HepG2 (cell line): ENCODE results near the gene PDK1. TPM values are rescaled to one million over a fixed set of nuclear protein-coding genes. Genes with fewer than 3 reads are reported as not detected.

ENCODE experiments used
- FOXA1 ChIP-seq, 2 experiments: fragments of 450-650 bp in 1 of 2; sonication (generic) in 1 of 2; formaldehyde crosslinking in 1 of 2; IDR thresholded peaks; 2 replicates each; pipeline versions ENCODE4 v1.4.0 to v1.6.1; 2016 to 2020; ENCODE audit warnings: missing genetic modification reagents in 1 of 2
- FOXC1 ChIP-seq: sonication (generic); formaldehyde crosslinking; IDR thresholded peaks from 2 replicates; pipeline ENCODE4 v1.8.0; 2022; ENCODE audit warnings: mild to moderate bottlenecking, missing genetic modification reagents, borderline replicate concordance
- HNF4A ChIP-seq: sonication (generic); formaldehyde crosslinking; IDR thresholded peaks from 2 replicates; pipeline ENCODE4 v1.4.0; 2020; ENCODE audit warnings: missing genetic modification reagents
- HNF4G ChIP-seq, 2 experiments: sonication (generic) in 1 of 2; formaldehyde crosslinking in 1 of 2; IDR thresholded peaks; 2 replicates each; pipeline versions ENCODE4 v1.4.0 to v1.6.1; 2011 to 2020; ENCODE audit warnings: borderline replicate concordance in 2 of 2, low read depth in 2 of 2, mild to moderate bottlenecking in 2 of 2, low read length in 1 of 2, missing genetic modification reagents in 1 of 2, moderate library complexity in 1 of 2
- MXI1 ChIP-seq: IDR thresholded peaks from 3 replicates; pipeline ENCODE4 v1.6.1; 2012; ENCODE audit warnings: low read depth, low read length, inconsistent platforms, borderline replicate concordance
- NFKBIZ ChIP-seq: IDR thresholded peaks from 2 replicates; pipeline ENCODE4 v1.6.1; 2018; ENCODE audit warnings: missing genetic modification reagents, missing compliant biosample characterization
- NFRKB ChIP-seq: fragments of 450-650 bp; IDR thresholded peaks from 2 replicates; pipeline ENCODE4 v1.6.1; 2017
- REPIN1 ChIP-seq: sonication (generic); formaldehyde crosslinking; IDR thresholded peaks from 2 replicates; pipeline ENCODE4 v1.8.0; 2022; ENCODE audit warnings: missing genetic modification reagents, low read depth, mild to moderate bottlenecking, borderline replicate concordance
- ZFX ChIP-seq: sonication (generic); formaldehyde crosslinking; IDR thresholded peaks from 2 replicates; pipeline ENCODE4 v1.4.0; 2020; ENCODE audit warnings: mild to moderate bottlenecking, low read depth, missing genetic modification reagents, moderate library complexity
- ZNF136 ChIP-seq: sonication (generic); formaldehyde crosslinking; IDR thresholded peaks from 2 replicates; pipeline ENCODE4 v1.8.1; 2022; ENCODE audit warnings: low read depth, mild to moderate bottlenecking, moderate library complexity, missing genetic modification reagents
- ZNF234 ChIP-seq: sonication (generic); formaldehyde crosslinking; conservative IDR thresholded peaks from 2 replicates; pipeline ENCODE4 v1.5.1; 2020; ENCODE audit warnings: mild to moderate bottlenecking, missing genetic modification reagents
- ZNF34 ChIP-seq: sonication (generic); formaldehyde crosslinking; IDR thresholded peaks from 2 replicates; pipeline ENCODE4 v1.4.0; 2020; ENCODE audit warnings: mild to moderate bottlenecking, missing genetic modification reagents, borderline replicate concordance
- ZNF768 ChIP-seq: sonication (generic); formaldehyde crosslinking; IDR thresholded peaks from 2 replicates; pipeline ENCODE4 v1.4.0; 2020; ENCODE audit warnings: missing genetic modification reagents
- polyA plus RNA-seq, 8 experiments: library from polyadenylated mRNA; depleted of rRNA in 3 of 8; stranded (reverse) in 7 of 8; unstranded in 1 of 8; fragments of >200 nt; fragmentation: Illumina TruSeq in 4 of 8; extraction: Trizol in 4 of 8; gene quantifications; 2 replicates each; pipeline versions ENCODE4 v1.2.1 to v1.2.3, GENCODE V29; 2011 to 2016; ENCODE audit warnings: low read depth in 4 of 8, missing spikeins in 1 of 8, mixed read lengths in 1 of 8; ENCODE audit not compliant: insufficient read depth in 1 of 8
- total RNA-seq, 5 experiments: library from RNA; depleted of rRNA; stranded (reverse); fragments of >200 nt; fragmentation: Illumina TruSeq; extraction: Trizol; gene quantifications; 2 replicates each; pipeline ENCODE4 v1.2.3, GENCODE V29; 2016; ENCODE audit warnings: low read depth in 1 of 5
- TF ChIP-seq, protein P1 (sequence below): conservative IDR thresholded peaks from 2 replicates; pipeline ENCODE4 v1.6.1; 2018; ENCODE audit warnings: missing genetic modification reagents
- TF ChIP-seq, protein P2 (sequence below): sonication (generic); formaldehyde crosslinking; IDR thresholded peaks from 2 replicates; pipeline ENCODE4 v1.4.0; 2020; ENCODE audit warnings: missing genetic modification reagents
- TF ChIP-seq, protein P3 (sequence below): sonication (generic); formaldehyde crosslinking; IDR thresholded peaks from 2 replicates; pipeline ENCODE4 v1.8.0; 2022; ENCODE audit warnings: missing genetic modification reagents, mild to moderate bottlenecking, inconsistent platforms, borderline replicate concordance
- TF ChIP-seq, protein P4 (sequence below): sonication (generic); formaldehyde crosslinking; IDR thresholded peaks from 2 replicates; pipeline ENCODE4 v1.8.1; 2023; ENCODE audit warnings: missing genetic modification reagents, mild to moderate bottlenecking, borderline replicate concordance
- TF ChIP-seq, protein P5 (sequence below): sonication (generic); formaldehyde crosslinking; IDR thresholded peaks from 2 replicates; pipeline ENCODE4 v1.5.0; 2020; ENCODE audit warnings: missing genetic modification reagents, mild to moderate bottlenecking, borderline replicate concordance
- TF ChIP-seq, protein P6 (sequence below): sonication (generic); formaldehyde crosslinking; IDR thresholded peaks from 2 replicates; pipeline ENCODE4 v1.5.0; 2020; ENCODE audit warnings: mild to moderate bottlenecking, low read depth, missing genetic modification reagents, borderline replicate concordance
- TF ChIP-seq, protein P7 (sequence below): sonication (generic); formaldehyde crosslinking; IDR thresholded peaks from 2 replicates; pipeline ENCODE4 v1.8.1; 2023; ENCODE audit warnings: mild to moderate bottlenecking, missing genetic modification reagents

The PDK1 gene
- total and polyA plus RNA-seq, 2 of the 13 experiments (the other 11 are each of a cell fraction or from before 2014, with no cell fraction given) = 11.9 to 96.9 TPM

DNA sequence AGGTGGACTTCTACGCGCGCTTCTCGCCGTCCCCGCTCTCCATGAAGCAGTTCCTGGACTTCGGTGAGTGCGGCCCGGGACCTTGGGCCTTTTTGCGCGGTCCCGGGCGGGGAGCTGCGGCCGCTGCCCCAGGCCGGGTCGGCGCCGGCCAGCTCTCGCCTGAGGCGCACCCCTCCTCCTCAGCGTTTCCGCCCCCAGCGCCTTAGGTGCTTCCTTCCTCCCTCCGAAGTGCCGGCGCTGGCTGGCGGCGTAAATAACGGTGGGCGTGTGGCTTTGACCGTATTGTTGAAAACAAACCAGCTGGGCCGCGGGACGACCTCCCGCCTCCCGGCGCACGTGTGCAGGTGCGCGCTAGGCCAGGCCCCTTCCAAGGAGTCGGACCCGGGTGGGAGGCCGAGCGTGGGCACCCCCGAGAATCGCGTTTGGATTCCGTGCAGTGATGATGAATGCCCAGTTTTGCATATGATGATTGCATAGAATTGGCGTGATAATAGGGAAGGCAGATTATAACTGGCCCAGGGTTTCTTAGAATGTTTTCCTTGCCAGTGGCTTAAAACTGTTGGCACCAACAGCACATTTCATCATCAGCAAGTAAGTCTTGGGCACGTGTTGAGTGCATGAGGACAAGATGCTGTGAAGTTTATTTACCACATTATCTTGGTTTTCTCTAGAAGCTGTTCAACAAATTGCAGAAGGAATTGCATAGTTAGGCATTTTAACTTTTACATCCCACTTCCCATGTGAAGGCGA is 569 bp downstream of the PDK1 start (continued):
- TF ChIP-seq NFRKB (no peak), ZNF768 (peak; percentile 37; the same call in 1 of the 2 replicates), REPIN1 (CRISPR knock-in tag) (no peak), HNF4A (CRISPR knock-in tag) (no peak), FOXA1 (IDR thresholded peaks at IDR 0.05) (no peak), FOXA1 (CRISPR knock-in tag; IDR thresholded peaks at IDR 0.05) (no peak), ZNF136 (CRISPR knock-in tag) (0 out of 2 replicates have a peak, but pooled peaks have one; percentile 44), HNF4G (IDR thresholded peaks at IDR 0.05; ENCODE audit: borderline replicate concordance, low read depth, low read length) (no peak), HNF4G (CRISPR knock-in tag; IDR thresholded peaks at IDR 0.05; ENCODE audit: borderline replicate concordance, low read depth) (no peak; the same call in 1 of the 2 replicates), ZNF34 (no peak), NFKBIZ (CRISPR knock-in tag) (no peak), FOXC1 (0 out of 2 replicates have a peak, but pooled peaks have one; percentile 46), MXI1 (peak; percentile 89; the same call in 2 of the 3 replicates), ZNF234 (CRISPR knock-in tag) (no peak), ZFX (CRISPR knock-in tag) (peak; percentile 91)
- TF ChIP-seq, protein P1, sequence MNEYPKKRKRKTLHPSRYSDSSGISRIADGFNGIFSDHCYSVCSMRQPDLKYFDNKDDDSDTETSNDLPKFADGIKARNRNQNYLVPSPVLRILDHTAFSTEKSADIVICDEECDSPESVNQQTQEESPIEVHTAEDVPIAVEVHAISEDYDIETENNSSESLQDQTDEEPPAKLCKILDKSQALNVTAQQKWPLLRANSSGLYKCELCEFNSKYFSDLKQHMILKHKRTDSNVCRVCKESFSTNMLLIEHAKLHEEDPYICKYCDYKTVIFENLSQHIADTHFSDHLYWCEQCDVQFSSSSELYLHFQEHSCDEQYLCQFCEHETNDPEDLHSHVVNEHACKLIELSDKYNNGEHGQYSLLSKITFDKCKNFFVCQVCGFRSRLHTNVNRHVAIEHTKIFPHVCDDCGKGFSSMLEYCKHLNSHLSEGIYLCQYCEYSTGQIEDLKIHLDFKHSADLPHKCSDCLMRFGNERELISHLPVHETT (CRISPR knock-in tag) = no peak
- TF ChIP-seq, protein P2, sequence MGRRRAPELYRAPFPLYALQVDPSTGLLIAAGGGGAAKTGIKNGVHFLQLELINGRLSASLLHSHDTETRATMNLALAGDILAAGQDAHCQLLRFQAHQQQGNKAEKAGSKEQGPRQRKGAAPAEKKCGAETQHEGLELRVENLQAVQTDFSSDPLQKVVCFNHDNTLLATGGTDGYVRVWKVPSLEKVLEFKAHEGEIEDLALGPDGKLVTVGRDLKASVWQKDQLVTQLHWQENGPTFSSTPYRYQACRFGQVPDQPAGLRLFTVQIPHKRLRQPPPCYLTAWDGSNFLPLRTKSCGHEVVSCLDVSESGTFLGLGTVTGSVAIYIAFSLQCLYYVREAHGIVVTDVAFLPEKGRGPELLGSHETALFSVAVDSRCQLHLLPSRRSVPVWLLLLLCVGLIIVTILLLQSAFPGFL (CRISPR knock-in tag) = no peak
- TF ChIP-seq, protein P3, sequence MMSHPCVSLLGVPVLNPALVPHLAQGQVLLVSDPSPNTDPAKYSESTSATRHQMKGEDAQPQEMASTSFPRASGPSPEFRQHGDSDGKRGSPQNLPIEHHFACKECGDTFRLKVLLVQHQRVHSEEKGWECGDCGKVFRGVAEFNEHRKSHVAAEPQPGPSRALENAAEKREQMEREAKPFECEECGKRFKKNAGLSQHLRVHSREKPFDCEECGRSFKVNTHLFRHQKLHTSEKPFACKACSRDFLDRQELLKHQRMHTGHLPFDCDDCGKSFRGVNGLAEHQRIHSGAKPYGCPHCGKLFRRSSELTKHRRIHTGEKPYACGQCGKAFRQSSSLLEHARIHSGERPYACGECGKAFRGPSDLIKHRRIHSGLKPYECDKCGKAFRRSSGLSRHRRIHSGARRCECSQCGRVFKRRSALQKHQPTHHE (CRISPR knock-in tag) = 0 out of 2 replicates have a peak, but pooled peaks have one; percentile 15
- TF ChIP-seq, protein P4, sequence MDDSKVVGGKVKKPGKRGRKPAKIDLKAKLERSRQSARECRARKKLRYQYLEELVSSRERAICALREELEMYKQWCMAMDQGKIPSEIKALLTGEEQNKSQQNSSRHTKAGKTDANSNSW (CRISPR knock-in tag) = no peak; the same call in 1 of the 2 replicates
- TF ChIP-seq, protein P5, sequence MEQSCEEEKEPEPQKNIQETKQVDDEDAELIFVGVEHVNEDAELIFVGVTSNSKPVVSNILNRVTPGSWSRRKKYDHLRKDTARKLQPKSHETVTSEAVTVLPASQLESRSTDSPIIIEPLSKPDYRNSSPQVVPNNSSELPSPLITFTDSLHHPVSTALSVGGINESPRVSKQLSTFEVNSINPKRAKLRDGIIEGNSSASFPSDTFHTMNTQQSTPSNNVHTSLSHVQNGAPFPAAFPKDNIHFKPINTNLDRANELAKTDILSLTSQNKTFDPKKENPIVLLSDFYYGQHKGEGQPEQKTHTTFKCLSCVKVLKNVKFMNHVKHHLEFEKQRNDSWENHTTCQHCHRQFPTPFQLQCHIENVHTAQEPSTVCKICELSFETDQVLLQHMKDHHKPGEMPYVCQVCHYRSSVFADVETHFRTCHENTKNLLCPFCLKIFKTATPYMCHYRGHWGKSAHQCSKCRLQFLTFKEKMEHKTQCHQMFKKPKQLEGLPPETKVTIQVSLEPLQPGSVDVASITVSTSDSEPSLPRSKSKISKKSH = 0 out of 2 replicates have a peak, but pooled peaks have one; percentile 25
- TF ChIP-seq, protein P6, sequence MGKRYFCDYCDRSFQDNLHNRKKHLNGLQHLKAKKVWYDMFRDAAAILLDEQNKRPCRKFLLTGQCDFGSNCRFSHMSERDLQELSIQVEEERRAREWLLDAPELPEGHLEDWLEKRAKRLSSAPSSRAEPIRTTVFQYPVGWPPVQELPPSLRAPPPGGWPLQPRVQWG = no peak
- TF ChIP-seq, protein P7, sequence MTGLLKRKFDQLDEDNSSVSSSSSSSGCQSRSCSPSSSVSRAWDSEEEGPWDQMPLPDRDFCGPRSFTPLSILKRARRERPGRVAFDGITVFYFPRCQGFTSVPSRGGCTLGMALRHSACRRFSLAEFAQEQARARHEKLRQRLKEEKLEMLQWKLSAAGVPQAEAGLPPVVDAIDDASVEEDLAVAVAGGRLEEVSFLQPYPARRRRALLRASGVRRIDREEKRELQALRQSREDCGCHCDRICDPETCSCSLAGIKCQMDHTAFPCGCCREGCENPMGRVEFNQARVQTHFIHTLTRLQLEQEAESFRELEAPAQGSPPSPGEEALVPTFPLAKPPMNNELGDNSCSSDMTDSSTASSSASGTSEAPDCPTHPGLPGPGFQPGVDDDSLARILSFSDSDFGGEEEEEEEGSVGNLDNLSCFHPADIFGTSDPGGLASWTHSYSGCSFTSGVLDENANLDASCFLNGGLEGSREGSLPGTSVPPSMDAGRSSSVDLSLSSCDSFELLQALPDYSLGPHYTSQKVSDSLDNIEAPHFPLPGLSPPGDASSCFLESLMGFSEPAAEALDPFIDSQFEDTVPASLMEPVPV = no peak
